Erythroblast (primary cell): ENCODE measurements around the gene CDKN2A.
"Not testable (repeated sequence)": the region's sequence is repeated elsewhere in the genome, so short reads cannot be mapped to it uniquely, and the experiment has no call there.

Experiments used
- DNase-seq, 2 experiments: peaks; one replicate each; lab custom pipeline; 2025; lab: John Stamatoyannopoulos, UW
- GATA1 ChIP-seq: IDR thresholded peaks from 2 replicates; pipeline ENCODE4 v1.6.1; 2011; ENCODE audit warnings: low read depth, mild to moderate bottlenecking, control low read depth, low read length, moderate library complexity
- POLR2A ChIP-seq: IDR thresholded peaks from 2 replicates; pipeline ENCODE4 v1.6.1; 2011; ENCODE audit warnings: mild to moderate bottlenecking, low read length

CDKN2A gene

DNA sequence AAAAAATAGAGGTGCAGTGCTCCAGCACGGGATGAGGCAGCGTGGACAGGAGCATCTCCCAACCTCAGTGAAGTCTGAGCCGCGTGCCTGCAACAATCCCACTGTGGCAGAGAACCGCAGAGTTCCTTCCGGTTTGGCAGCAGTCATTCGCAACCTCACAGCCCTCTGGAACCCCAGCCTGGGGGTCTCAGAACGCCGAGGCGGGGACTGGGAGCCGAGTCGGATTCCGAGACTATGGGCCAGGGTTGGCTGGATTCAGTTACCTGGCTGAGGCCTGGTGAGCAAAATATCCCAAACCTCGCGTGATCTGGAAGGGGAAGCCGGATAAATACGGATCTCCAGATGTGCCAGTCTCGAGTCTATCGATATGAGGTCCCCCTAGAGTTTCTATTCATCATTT is 27.0 kb downstream of the CDKN2A start:
- TF ChIP-seq POLR2A (no peak), GATA1 (no peak)
- no peak for DNase-seq

DNA sequence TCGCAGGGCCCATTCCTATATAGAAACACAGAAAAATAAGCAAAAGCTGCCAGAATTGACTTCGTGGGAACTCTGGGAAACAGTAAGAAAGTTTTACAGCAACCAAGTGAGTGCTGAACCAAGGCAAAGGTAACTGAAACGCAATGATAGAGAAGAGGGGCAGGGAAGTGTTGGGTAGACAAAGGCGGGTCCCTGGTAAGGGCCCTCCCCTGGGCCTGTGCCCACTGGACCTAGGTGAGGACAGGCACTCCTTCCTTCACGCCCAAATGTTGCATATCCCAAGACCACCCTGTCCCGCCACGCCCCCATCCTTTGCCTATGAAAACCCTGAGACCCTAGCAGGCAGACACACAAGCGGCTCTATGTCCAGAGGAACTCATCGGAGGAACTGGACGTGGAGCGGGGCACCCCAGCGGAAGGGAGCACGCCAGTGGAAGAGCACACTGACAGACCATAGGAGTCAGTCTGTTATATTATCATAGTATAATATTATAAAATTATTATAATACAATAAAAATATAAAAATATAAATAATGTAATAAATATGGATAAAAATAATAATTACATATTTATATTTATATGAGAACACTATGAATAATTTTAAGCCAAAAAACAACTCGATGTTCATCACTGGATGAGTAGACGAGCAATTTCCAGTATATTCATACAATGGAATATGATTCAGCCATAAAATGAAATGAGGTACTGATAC is 27.9 kb downstream of the CDKN2A start:
- TF ChIP-seq POLR2A, result no peak
- TF ChIP-seq GATA1, result no peak
- no peak for DNase-seq

GRCh38 chr9:21965401-21965951 is 28.7 kb downstream of the CDKN2A start:
- peak; percentile 48 to 52 for DNase-seq
- no peak for TF ChIP-seq POLR2A
- no peak for TF ChIP-seq GATA1

- DNase-seq, result peak; percentile 22 to 41
- TF ChIP-seq POLR2A (no peak), GATA1 (no peak)
Measured at GRCh38 chr9:21964925-21965385, 29.2 kb downstream of the CDKN2A start.

DNA sequence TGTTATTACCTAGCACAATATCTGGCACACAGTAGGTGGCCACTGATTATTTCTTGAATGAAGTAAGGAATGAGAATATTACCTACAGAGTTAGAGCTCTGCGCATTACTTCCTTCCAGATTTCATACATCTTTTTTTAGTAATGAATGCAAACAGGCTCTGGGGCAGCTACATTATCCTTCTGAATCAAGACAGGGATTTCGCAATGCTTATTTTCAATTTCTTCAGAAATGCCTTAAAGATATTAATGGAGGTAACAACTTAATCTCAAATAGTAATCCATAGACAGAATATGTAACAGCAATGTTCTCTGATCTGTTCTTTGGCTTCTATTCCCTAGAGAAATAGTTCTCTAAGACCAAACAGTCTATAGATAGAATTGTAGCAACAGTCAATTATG is 32.6 kb downstream of the CDKN2A start:
- TF ChIP-seq POLR2A (no peak), GATA1 (no peak)
- DNase-seq, result no peak

- not testable (repeated sequence) for DNase-seq
Measured at GRCh38 chr9:21959268-21959667, 34.9 kb downstream of the CDKN2A start.

GRCh38 chr9:21958833-21959232 is 35.4 kb downstream of the CDKN2A start:
- DNase-seq, result no peak
- TF ChIP-seq GATA1, result no peak
- no peak for TF ChIP-seq POLR2A

GRCh38 chr9:21945606-21946005 is 48.6 kb downstream of the CDKN2A start:
- DNase-seq, result no peak
- TF ChIP-seq POLR2A (no peak), GATA1 (no peak)

- DNase-seq, result no peak
- TF ChIP-seq GATA1 (no peak), POLR2A (no peak)
Measured at GRCh38 chr9:21943464-21943863, 50.7 kb downstream of the CDKN2A start.

DNA sequence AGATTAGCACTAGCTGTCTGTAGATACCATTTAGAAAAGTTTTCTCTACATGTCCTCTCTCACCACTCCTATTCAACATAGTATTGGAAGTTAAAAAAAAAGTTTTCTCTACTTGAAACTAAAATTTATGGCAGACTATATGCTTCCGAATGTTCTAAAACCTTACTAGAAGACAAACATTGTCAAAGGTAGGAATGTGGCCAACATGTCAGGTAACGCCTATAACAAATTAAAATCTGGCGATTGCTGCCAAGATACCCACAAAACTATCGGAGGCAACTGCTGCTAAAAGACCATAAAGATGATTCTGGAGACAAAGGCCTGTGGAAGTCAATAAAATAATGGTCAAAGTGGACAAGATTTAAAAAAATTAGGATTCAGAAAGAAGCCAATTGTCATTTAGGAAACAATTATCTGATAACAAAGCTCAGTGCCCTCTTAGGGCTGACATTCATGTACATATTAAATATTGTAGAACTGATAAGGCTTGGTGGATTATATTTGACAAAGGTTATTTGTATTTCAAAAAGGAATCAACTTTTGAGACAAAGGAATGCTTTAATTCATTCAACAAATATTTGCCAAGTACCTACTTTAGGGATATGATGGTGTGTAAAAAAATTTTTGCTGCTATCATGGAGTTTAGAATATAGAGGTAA is 52.7 kb downstream of the CDKN2A start:
- no peak for DNase-seq
- TF ChIP-seq GATA1 (no peak), POLR2A (no peak)

GRCh38 chr9:21936161-21936560 is 58.0 kb downstream of the CDKN2A start:
- DNase-seq, result peak in 1 of 2 experiments; percentile 25
- TF ChIP-seq GATA1 (no peak), POLR2A (no peak)

DNA sequence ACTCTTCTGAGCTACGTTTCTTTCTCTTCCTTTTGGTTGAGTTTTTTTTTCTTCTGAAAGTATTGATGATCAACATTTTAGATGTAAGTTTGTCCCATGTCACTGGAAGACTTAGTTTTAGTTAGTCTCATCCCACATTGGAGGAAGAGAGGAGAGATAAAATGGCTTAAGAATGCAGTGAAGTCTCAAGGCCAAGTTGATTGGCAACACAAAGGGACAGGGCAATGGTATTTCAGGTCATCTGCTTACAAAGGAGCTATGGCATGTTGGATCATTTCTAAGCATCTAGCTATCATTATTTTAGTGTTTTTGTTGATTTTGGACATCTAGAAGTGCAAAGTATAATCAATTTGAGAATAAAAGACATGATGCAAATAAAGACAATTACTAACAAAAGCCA is 58.6 kb downstream of the CDKN2A start:
- DNase-seq, result no peak
- no peak for TF ChIP-seq GATA1
- no peak for TF ChIP-seq POLR2A

DNA sequence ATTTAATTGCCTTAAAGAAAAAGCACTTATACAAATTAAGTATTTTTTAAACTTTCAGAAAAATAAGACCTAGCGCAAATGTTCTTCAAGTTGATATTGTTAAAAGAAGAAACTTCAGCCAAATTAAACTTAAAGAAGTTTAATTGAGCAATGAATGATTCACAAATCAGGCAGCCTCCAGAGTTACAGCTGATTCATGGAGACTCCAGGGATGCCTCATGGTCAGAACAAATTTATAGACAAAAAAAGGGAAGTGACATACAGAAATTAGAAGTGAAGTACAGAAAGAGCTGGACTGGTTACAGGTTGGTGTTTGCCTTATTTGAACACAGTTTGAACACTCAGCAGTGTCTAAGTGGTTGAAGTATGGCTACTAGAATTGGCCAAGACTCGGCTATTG is 60.3 kb downstream of the CDKN2A start:
- DNase-seq, result no peak
- TF ChIP-seq POLR2A (no peak), GATA1 (no peak)

GRCh38 chr9:21933281-21933680 is 60.9 kb downstream of the CDKN2A start:
- TF ChIP-seq GATA1 (no peak), POLR2A (no peak)
- DNase-seq, result no peak
